Purkinje cell (primary cell): Measurements from ENCODE around the gene ATP6AP1. TPM values are rescaled to one million over a fixed set of nuclear protein-coding genes. Genes with fewer than 3 reads are reported as not detected.

Source experiments
- polyA plus RNA-seq: library from polyadenylated mRNA; unstranded; fragments of >200 nt; fragmentation: Nextera tagmentation; gene quantifications from 2 replicates; pipeline ENCODE4 v1.2.1, GENCODE V29; 2014

Gene ATP6AP1
- polyA plus RNA-seq, result 42.0 and 42.2 TPM in 2 replicates

DNA sequence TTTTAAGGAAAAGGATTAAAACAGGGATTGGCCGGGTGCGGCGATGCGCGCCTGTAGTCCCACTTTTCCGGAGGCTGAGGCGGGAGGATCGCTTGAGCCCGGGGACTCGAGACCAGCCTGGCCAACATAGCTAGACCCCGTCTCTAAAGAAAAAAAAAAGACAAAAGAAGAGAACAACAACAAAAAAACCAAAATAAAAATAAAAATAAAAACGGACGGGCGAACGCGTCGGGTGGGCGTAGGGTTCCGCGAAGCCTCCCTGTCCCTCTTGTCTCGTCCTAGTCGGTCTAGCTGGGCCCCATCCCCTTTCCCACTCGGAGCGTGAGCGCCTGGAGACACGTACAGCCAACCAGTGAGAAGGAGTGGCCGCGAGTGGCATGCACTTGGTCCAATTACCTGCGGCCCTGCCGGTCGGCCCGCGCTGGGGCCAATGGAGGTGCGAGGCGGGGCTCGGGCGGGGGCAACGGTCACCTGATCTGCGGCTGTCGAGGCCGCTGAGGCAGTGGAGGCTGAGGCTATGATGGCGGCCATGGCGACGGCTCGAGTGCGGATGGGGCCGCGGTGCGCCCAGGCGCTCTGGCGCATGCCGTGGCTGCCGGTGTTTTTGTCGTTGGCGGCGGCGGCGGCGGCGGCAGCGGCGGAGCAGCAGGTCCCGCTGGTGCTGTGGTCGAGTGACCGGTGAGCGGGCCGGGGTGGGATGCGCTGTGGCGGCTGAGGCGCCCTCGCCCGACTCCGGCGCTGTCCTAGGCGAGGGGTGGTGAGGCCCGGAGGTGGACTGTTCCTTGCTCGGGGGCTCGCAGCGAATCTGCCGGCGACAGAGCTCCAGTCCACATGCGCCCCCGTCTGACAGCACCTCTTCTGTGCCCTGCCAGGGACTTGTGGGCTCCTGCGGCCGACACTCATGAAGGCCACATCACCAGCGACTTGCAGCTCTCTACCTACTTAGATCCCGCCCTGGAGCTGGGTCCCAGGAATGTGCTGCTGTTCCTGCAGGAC, at the start of gene ATP6AP1:
Gene ATP6AP1 (plus strand): TSS at position 502 of the 996 bp plus-strand sequence. CDS start 16 bp downstream, at position 518.

DNA sequence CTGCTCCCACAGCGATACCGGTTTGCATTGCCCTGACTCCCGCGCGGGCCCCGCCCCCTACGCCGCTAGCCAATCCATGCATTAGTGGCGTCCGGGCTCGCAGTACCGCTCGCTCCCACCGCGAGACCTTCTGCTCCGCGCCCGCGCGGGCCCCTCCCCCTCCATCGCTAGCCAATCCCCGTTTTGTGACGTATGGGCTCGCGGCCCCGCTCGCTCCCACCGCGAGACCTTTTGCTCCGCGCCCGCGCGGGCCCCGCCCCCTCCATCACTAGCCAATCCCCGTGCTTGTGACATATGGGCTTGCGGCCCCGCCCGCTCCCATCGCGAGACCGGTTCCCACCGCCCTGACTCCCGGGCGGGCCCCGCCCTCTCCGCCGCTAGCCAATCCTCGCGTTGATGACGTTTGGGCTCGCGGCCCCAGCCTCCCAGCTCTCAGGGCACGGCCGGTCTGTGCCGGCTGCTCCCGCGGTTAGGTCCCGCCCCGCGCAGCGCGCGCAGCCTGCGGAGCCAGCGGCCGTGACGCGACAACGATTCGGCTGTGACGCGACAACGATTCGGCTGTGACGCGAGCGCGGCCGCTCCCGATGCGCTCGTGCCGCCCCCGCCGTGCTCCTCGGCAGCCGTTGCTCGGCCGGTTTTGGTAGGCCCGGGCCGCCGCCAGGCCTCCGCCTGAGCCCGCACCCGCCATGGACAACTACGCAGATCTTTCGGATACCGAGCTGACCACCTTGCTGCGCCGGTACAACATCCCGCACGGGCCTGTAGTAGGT, 49.5 kb upstream of the ATP6AP1 start, which contains the start of gene EMD:
Gene EMD (plus strand): TSS at position 497 of the 770 bp plus-strand sequence. CDS start 190 bp downstream, at position 687.

DNA sequence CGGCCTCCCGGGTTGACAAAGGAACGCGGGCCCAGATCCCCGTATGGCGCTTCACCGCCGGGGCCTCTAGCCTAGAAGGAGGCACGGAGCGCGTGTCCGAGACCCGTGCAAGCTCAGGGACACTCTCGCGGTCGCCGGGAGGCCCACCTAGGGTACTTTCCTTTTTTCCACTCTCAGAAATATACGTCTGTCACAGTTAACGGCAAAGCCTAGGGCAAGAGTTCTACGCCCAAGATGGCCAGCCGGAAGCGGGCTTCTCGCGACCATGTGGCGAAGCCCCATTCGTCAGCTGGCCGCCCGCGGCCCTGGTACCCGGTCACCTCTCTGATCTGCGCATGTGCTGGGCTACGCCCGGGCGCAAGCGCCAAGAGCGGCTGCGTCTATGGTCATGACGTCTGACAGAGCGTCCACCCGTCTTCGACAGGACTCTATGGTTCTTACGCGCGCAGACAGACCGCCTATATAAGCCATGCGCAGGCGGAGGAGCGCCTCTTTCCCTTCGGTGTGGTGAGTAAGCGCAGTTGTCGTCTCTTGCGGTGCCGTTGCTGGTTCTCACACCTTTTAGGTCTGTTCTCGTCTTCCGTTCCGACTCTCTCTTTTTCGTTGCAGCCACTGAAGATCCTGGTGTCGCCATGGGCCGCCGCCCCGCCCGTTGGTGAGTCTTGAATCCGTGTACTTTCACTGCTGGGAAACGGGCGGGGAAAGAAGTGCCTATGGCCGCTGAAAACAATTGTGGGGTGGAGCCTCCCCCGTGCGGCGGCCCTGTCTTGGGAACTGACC, 30.4 kb upstream of the ATP6AP1 start, which contains the start of gene RPL10:
Gene RPL10 (plus strand): TSS at position 490 of the 780 bp plus-strand sequence. CDS start 143 bp downstream, at position 633.

DNA sequence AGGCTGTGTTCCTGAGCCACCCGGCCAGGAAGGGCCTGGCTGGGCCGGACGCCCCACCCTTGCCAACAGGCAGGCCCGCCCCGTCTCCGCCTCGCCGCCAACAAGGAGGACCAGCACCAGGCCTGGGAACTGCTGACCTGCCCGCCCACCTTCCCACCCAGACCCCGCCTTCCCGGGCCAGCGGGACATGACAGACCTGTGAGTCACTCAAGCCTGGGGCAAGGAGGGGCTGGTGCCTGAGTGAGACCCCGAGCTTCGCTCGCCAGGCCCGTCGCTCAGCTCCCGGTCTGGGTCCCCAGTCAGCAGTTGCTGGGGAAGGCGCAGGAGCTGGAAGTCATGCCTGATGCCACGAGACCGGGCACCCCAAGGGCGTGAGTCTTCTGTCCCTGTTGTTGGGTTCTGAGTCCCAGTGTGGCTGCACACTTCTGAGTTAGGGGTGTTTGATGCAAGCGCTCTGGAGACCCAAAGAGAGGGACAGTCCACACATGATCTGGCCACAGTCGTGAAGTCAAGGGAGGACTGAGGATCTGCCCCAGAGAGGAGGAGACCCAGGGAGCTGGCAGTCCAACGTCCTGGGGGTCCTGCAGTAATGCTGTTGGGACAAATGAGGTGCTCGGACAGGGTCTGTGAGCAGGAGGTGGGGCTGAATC, 19.1 kb upstream of the ATP6AP1 start, which contains the start of gene DNASE1L1:
Gene DNASE1L1 (minus strand): TSS at position 33 of the 650 bp plus-strand sequence. CDS start 3,686 bp downstream, outside the sequence.

DNA sequence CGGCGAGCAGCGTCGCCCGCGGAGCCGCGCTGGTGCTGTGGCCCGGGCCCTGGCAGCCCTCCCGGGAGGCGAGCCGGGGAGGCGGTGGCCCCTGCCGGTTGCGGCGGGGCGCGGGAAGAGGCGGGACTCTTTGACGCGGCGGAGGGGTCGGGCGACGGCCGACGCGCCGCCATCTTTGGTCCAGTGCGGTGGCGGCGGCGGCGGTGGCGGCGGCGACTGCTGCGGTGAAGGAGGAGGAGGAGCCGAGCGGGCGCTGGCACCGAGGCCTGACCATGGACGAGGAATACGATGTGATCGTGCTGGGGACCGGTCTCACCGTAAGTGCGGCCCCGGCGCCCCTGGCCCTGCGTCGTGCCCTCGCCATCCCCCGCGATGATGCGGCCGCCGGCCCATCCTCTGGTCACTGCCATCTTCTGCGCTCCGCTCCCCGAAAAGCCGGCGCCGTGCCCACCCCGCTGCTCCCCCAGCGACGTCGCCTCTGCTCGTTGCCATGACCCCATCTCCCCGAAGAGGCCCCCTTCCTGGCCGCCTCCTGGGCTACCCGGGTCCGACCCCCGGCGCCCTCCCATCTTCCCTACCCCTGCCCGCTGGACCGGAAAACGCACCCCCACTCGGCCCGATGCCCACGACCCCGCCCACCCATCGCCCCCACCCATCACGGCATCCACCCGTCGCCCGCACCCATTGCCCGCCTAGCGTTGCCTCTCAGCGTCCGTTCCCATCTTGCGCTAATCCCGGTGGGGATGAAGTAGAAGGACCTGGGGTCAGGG, 8.7 kb downstream of the ATP6AP1 start, which contains the start of gene GDI1:
Gene GDI1 (plus strand): TSS at position 172 of the 770 bp plus-strand sequence. CDS start 101 bp downstream, at position 273.

DNA sequence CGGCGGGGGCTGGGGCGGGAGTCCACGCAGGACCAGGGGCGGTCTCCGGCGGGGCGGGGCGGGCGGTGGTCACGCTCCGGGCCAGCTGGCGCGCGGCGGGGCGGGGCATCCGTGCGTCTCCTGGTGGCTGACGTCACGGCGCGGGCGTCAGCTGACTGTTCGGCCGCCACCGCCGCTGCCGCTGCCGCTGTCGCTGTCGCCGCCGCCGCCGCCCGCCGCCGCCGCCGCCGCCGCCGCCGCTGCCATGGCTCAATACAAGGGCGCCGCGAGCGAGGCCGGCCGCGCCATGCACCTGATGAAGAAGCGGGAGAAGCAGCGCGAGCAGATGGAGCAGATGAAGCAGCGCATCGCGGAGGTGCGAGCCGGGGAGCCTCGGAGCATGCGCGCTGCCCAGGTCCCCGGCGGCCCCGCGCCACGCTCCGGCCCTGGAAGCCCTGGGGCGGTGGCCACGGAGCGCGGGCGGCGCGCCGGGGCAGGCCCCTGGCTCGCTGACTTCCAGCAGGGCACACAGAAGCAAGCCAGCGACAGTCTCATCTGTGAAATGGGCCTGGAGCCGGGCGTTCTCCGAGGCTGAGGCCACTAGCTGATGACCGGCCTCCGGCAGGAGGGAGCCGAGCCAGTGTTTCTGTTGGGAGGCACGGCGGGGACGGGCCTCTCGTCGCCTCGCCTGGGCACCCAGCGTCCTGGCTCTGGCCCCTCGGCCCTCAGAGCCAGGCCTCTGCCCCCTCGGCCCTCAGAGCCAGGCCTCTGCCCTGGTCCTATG, 15.7 kb downstream of the ATP6AP1 start, which contains the start of gene FAM50A:
Gene FAM50A (plus strand): TSS at position 150 of the 763 bp plus-strand sequence. CDS start 95 bp downstream, at position 245.

GRCh38 chrX:154458116-154458953, 29.9 kb downstream of the ATP6AP1 start, which contains the start of gene PLXNA3:
PLXNA3 (plus strand) TSS chrX:154458281; CDS start chrX:154460184, 1,903 bp downstream.

DNA sequence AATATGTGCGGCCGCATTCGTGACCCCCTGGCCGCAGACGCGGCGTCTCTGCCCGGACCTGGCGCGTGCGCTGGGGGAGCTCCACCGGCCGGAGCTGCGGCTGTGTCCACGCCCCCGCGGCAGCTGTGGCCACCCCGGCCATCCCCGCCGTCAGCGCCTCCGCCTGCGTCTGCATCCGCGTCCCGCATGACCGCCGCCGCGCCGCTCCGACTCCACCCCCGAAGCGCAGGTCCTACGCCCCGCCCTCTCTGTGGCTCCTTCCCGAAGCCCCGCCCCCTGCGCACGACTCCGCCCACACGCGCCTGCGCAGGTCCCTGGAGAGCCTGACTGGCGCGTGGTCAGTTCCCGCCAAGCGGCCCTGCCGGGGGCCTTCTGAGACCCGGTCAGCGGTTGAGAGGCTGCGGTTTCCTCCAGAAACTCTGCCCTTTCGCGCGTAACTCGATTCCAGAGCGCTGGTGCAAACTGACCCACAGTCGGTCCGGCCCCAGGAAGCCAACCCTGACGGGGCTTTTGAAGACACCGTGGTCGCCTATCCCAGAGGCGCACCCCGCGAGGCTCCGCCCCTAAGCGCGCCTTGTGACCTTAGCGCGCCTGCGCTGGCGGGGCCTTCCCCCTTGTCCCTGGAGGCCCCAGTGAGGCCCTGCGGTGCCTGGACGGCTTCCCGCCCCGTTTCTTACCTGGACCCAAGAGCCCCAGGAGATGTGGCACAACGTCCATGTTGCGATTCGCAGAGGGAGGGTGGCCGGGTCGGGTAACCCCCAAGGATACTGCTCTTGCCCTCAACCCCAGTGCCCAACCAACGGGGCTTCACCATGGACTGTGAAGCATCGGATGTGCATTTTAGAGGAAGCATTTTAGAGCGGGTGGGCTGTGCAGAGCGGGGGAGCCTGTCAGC, 50.5 kb downstream of the ATP6AP1 start, which contains the start of gene LAGE3:
Gene LAGE3 (minus strand): TSS at position 554 of the 895 bp plus-strand sequence. CDS start 366 bp downstream, at position 188.

Other genes starting within 250 kb of the ATP6AP1 start
- not detected in 2 replicates for gene OPN1MW, start 246.1 kb upstream of the ATP6AP1 start, polyA plus RNA-seq
- gene OPN1MW2, start 208.9 kb upstream of the ATP6AP1 start, polyA plus RNA-seq, result not detected in 2 replicates
- gene OPN1MW3, start 171.1 kb upstream of the ATP6AP1 start, polyA plus RNA-seq, result not detected in 2 replicates
- gene TEX28, start 133.6 kb upstream of the ATP6AP1 start, polyA plus RNA-seq, result not detected in 2 replicates
- not detected in 2 replicates for gene TKTL1, start 132.9 kb upstream of the ATP6AP1 start, polyA plus RNA-seq
- gene FLNA, start 54.0 kb upstream of the ATP6AP1 start, polyA plus RNA-seq, result 4.9 TPM in 1 of 2 replicates, not detected in the other
- gene EMD, start 49.4 kb upstream of the ATP6AP1 start, polyA plus RNA-seq, result 1.6 and 2.0 TPM in 2 replicates
- gene RPL10, start 30.3 kb upstream of the ATP6AP1 start, polyA plus RNA-seq, result 317 and 487 TPM in 2 replicates
- gene DNASE1L1, start 19.4 kb upstream of the ATP6AP1 start, polyA plus RNA-seq, result not detected in 2 replicates
- 1.9 and 14.5 TPM in 2 replicates for gene TAFAZZIN, start 17.1 kb upstream of the ATP6AP1 start, polyA plus RNA-seq
- 72.2 and 103 TPM in 2 replicates for gene GDI1, start 8.5 kb downstream of the ATP6AP1 start, polyA plus RNA-seq
- 5.7 and 8.8 TPM in 2 replicates for gene FAM50A, start 15.5 kb downstream of the ATP6AP1 start, polyA plus RNA-seq
- gene PLXNA3, start 29.6 kb downstream of the ATP6AP1 start, polyA plus RNA-seq, result not detected in 2 replicates
- 16.5 and 16.8 TPM in 2 replicates for gene LAGE3, start 50.6 kb downstream of the ATP6AP1 start, polyA plus RNA-seq
- gene UBL4A, start 57.9 kb downstream of the ATP6AP1 start, polyA plus RNA-seq, result 6.2 and 8.0 TPM in 2 replicates
- gene SLC10A3, start 62.0 kb downstream of the ATP6AP1 start, polyA plus RNA-seq, result 1.1 and 1.7 TPM in 2 replicates
- 2.3 and 7.8 TPM in 2 replicates for gene FAM3A, start 87.6 kb downstream of the ATP6AP1 start, polyA plus RNA-seq
- gene G6PD, start 118.2 kb downstream of the ATP6AP1 start, polyA plus RNA-seq, result 0.31 and 3.0 TPM in 2 replicates
- 2.3 and 5.1 TPM in 2 replicates for gene IKBKG, start 118.9 kb downstream of the ATP6AP1 start, polyA plus RNA-seq
- not detected in 2 replicates for gene CTAG1A, start 156.5 kb downstream of the ATP6AP1 start, polyA plus RNA-seq
- not detected in 2 replicates for gene CTAG1B, start 190.6 kb downstream of the ATP6AP1 start, polyA plus RNA-seq
- gene CTAG2, start 224.9 kb downstream of the ATP6AP1 start, polyA plus RNA-seq, result not detected in 2 replicates